ENCODE measurements around the gene EXOSC5. TPM values are rescaled to one million over a fixed set of nuclear protein-coding genes. Genes with fewer than 3 reads are reported as not detected.

EXOSC5 gene
- total and polyA plus RNA-seq, 2 experiments from 2014 or later = 13.7 to 21.2 TPM

- Histone ChIP-seq H3K79me2 (peaks cover 40% of the 10 kb centered on the region), H3K4me3 (peak overlapping the region; percentile 45), H3K4me2 (peak overlapping the region; percentile 84), H3K36me3 (replicated peaks; ENCODE audit: insufficient read depth, low read depth) (no peaks in the 10 kb centered on the region), H3K4me1 (ENCODE audit: insufficient read depth) (peaks cover 18% of the 10 kb centered on the region), H2AFZ (peak overlapping the region; percentile 56), H4K20me1 (ENCODE audit: insufficient read depth, poor library complexity, severe bottlenecking) (no peaks in the 10 kb centered on the region), H3K27ac (peak overlapping the region; percentile 94), H3K27me3 (no peaks in the 10 kb centered on the region), H3K9me3 (ENCODE audit: low read depth) (no peaks in the 10 kb centered on the region), H3K9me2 (replicated peaks; ENCODE audit: insufficient read depth) (no peaks in the 10 kb centered on the region)
- 81% methylated on average over 14 of the region's 14 CpGs for WGBS (ENCODE audit: low lambda C conversion rate, missing lambda C conversion rate)
- DNase-seq (ENCODE audit: low spot score) = no peak
- TF ChIP-seq EZH2 (IDR thresholded peaks at IDR 0.05; ENCODE audit: borderline replicate concordance) (no peak), CTCF (IDR thresholded peaks at IDR 0.05; ENCODE audit: poor library complexity) (no peak), EZH2phosphoT487 (IDR thresholded peaks at IDR 0.05; ENCODE audit: low read depth, severe bottlenecking, unreplicated experiment) (no peak)
Observed at GRCh38 chr19:41364524-41365391, 32.4 kb downstream of the EXOSC5 start.

- Histone ChIP-seq H3K36me3 (replicated peaks; ENCODE audit: insufficient read depth, low read depth) (no peaks in the 10 kb centered on the region), H3K9me2 (replicated peaks; ENCODE audit: insufficient read depth) (no peaks in the 10 kb centered on the region), H3K79me2 (peaks cover 32% of the 10 kb centered on the region), H3K27me3 (no peaks in the 10 kb centered on the region), H3K4me2 (peak within 1 kb of the TSS; percentile 84), H3K4me1 (ENCODE audit: insufficient read depth) (peaks cover 18% of the 10 kb centered on the region), H3K9me3 (ENCODE audit: low read depth) (no peaks in the 10 kb centered on the region), H3K4me3 (peak within 1 kb of the TSS; percentile 45), H3K27ac (peak within 1 kb of the TSS; percentile 94), H4K20me1 (ENCODE audit: insufficient read depth, poor library complexity, severe bottlenecking) (no peaks in the 10 kb centered on the region), H2AFZ (peak within 1 kb of the TSS; percentile 75)
- TF ChIP-seq CTCF (IDR thresholded peaks at IDR 0.05; ENCODE audit: poor library complexity) (no peak), EZH2 (IDR thresholded peaks at IDR 0.05; ENCODE audit: borderline replicate concordance) (no peak), EZH2phosphoT487 (IDR thresholded peaks at IDR 0.05; ENCODE audit: low read depth, severe bottlenecking, unreplicated experiment) (no peak)
- peak; percentile 99 for DNase-seq (ENCODE audit: low spot score)
- WGBS (ENCODE audit: low lambda C conversion rate, missing lambda C conversion rate) = 2% methylated on average over 49 of the region's 56 CpGs
Observed at GRCh38 chr19:41363753-41364523, 33.2 kb downstream of the EXOSC5 start, which contains the start of gene B9D2. TSS of gene B9D2 (minus strand) at chr19:41364149. CDS start at chr19:41363519, 630 bp downstream.

- no peaks in the 10 kb centered on the region for H3K9me3 ChIP-seq (ENCODE audit: low read depth)
- H4K20me1 ChIP-seq (ENCODE audit: insufficient read depth, poor library complexity, severe bottlenecking) = no peaks in the 10 kb centered on the region
- peaks cover 17% of the 10 kb centered on the region for H3K4me1 ChIP-seq (ENCODE audit: insufficient read depth)
- no peak for DNase-seq (ENCODE audit: low spot score)
- H3K4me3 ChIP-seq = no peak overlapping the region
- H3K27me3 ChIP-seq = no peaks in the 10 kb centered on the region
- H3K27ac ChIP-seq = peak overlapping the region; percentile 94
- H3K4me2 ChIP-seq = peak overlapping the region; percentile 77
- peak overlapping the region; percentile 75 for H2AFZ ChIP-seq
- TF ChIP-seq CTCF (IDR thresholded peaks at IDR 0.05; ENCODE audit: poor library complexity) (no peak), EZH2 (IDR thresholded peaks at IDR 0.05; ENCODE audit: borderline replicate concordance) (no peak), EZH2phosphoT487 (IDR thresholded peaks at IDR 0.05; ENCODE audit: low read depth, severe bottlenecking, unreplicated experiment) (no peak)
- H3K9me2 ChIP-seq (replicated peaks; ENCODE audit: insufficient read depth) = no peaks in the 10 kb centered on the region
- no peaks in the 10 kb centered on the region for H3K36me3 ChIP-seq (replicated peaks; ENCODE audit: insufficient read depth, low read depth)
- H3K79me2 ChIP-seq = peaks cover 26% of the 10 kb centered on the region
- WGBS (ENCODE audit: low lambda C conversion rate, missing lambda C conversion rate) = 61% methylated on average over 6 of the region's 6 CpGs
Observed at GRCh38 chr19:41363371-41363752, 33.8 kb downstream of the EXOSC5 start.
